Activated T-cell treated with anti-CD3 and anti-CD28 coated beads for 48 hours (primary cell): ENCODE data around the gene DNAJC12.
"Not testable (repeated sequence)": the region's sequence is repeated elsewhere in the genome, so short reads cannot be mapped to it uniquely, and the experiment has no call there.

Source experiments
- DNase-seq: peaks from one replicate; pipeline ENCODE4 v3.0.0-alpha.2; 2020; ENCODE audit warnings: low read depth

DNAJC12 gene

GRCh38 chr10:67762567-67762966, 75.4 kb downstream of the DNAJC12 start:
- DNase-seq = not testable (repeated sequence)

GRCh38 chr10:67760272-67760671, 77.7 kb downstream of the DNAJC12 start:
- no peak for DNase-seq
